Astrocyte (in vitro differentiated cells and primary cell): ENCODE results near the gene TMEM178B. TPM values are rescaled to one million over a fixed set of nuclear protein-coding genes. Genes with fewer than 3 reads are reported as not detected.
A peak's percentile ranks its signal among the peaks of the same experiment; 100 is the strongest.

Experiments used
- DNase-seq: peaks from one replicate; pipeline ENCODE4 v3.0.0-alpha.2; 2010; ENCODE audit warnings: low read depth
- FAIRE-seq: peaks from 2 replicates; lab custom pipeline; 2011; peaks lifted over from hg19 to GRCh38; lab: Jason Lieb, UNC
- H2AFZ ChIP-seq: 2 replicates; pipeline ENCODE4 v1.6.0; 2012; ENCODE audit warnings: low read depth, low read length, inconsistent platforms
- H3K27ac ChIP-seq: 2 replicates; pipeline ENCODE4 v1.5.1; 2011; ENCODE audit warnings: low read depth, low read length, inconsistent platforms
- H3K27me3 ChIP-seq: 2 replicates; pipeline ENCODE4 v1.6.0; 2011; ENCODE audit warnings: low read length, inconsistent platforms; ENCODE audit not compliant: insufficient read depth
- H3K36me3 ChIP-seq: 2 replicates; pipeline ENCODE4 v1.5.1; 2011; ENCODE audit warnings: low read length, inconsistent platforms; ENCODE audit not compliant: insufficient read depth
- H3K4me1 ChIP-seq: 2 replicates; pipeline ENCODE4 v1.5.1; 2011; ENCODE audit warnings: low read length, inconsistent platforms; ENCODE audit not compliant: insufficient read depth
- H3K4me2 ChIP-seq: 2 replicates; pipeline ENCODE4 v1.6.0; 2012; ENCODE audit warnings: low read length, inconsistent platforms
- H3K4me3 ChIP-seq: 2 replicates; pipeline ENCODE4 v1.5.1; 2011; ENCODE audit warnings: low read depth, mild to moderate bottlenecking, low read length, inconsistent platforms; ENCODE audit not compliant: insufficient read depth
- H3K79me2 ChIP-seq: 2 replicates; pipeline ENCODE4 v1.6.0; 2012; ENCODE audit warnings: mild to moderate bottlenecking, low read length, inconsistent platforms; ENCODE audit not compliant: insufficient read depth
- H3K9ac ChIP-seq: 2 replicates; pipeline ENCODE4 v1.6.0; 2012; ENCODE audit warnings: mild to moderate bottlenecking, low read length, inconsistent platforms
- H3K9me3 ChIP-seq: 2 replicates; pipeline ENCODE4 v1.5.1; 2012; ENCODE audit warnings: low read depth, mild to moderate bottlenecking, low read length, inconsistent platforms; ENCODE audit not compliant: insufficient read depth
- H4K20me1 ChIP-seq: 2 replicates; pipeline ENCODE4 v1.6.0; 2012; ENCODE audit warnings: low read length, inconsistent platforms; ENCODE audit not compliant: insufficient read depth
- H3K27ac Mint-ChIP-seq: one replicate; pipeline ENCODE4 v1.8.0; 2021; ENCODE audit warnings: mild to moderate bottlenecking, mixed read lengths; ENCODE audit not compliant: unreplicated experiment
- H3K27me3 Mint-ChIP-seq: one replicate; pipeline ENCODE4 v1.8.0; 2021; ENCODE audit warnings: low read depth, mixed read lengths; ENCODE audit not compliant: unreplicated experiment
- H3K36me3 Mint-ChIP-seq: one replicate; pipeline ENCODE4 v1.8.0; 2021; ENCODE audit warnings: low read depth, mixed read lengths; ENCODE audit not compliant: unreplicated experiment
- H3K4me1 Mint-ChIP-seq: one replicate; pipeline ENCODE4 v1.8.0; 2021; ENCODE audit warnings: low read depth, mixed read lengths; ENCODE audit not compliant: unreplicated experiment
- H3K4me3 Mint-ChIP-seq: one replicate; pipeline ENCODE4 v1.8.0; 2021; ENCODE audit warnings: mild to moderate bottlenecking, moderate library complexity, mixed read lengths; ENCODE audit not compliant: unreplicated experiment
- H3K9me3 Mint-ChIP-seq: one replicate; pipeline ENCODE4 v1.8.0; 2021; ENCODE audit warnings: mild to moderate bottlenecking, mixed read lengths; ENCODE audit not compliant: unreplicated experiment
- CTCF ChIP-seq: IDR thresholded peaks from 2 replicates; pipeline ENCODE4 v1.5.1; 2011; ENCODE audit warnings: low read depth, mild to moderate bottlenecking, inconsistent platforms, low read length, moderate library complexity; ENCODE audit not compliant: insufficient read depth
- EZH2 ChIP-seq: IDR thresholded peaks from 2 replicates; pipeline ENCODE4 v1.6.1; 2012; ENCODE audit warnings: mild to moderate bottlenecking, low read length, inconsistent platforms; ENCODE audit not compliant: insufficient read depth
- total RNA-seq: library from RNA; stranded (reverse); gene quantifications from 2 replicates; pipeline ENCODE4 v1.2.1, GENCODE V29; 2021

The TMEM178B gene
- total RNA-seq, 1 donor from 2014 or later, result 3.9 TPM

GRCh38 chr7:141074162-141074991 is 513 bp downstream of the TMEM178B start:
- H3K36me3 ChIP-seq, result no peaks in the 10 kb centered on the region
- no peaks in the 10 kb centered on the region for H4K20me1 ChIP-seq
- DNase-seq (no peak), FAIRE-seq (no peak)
- H2AFZ ChIP-seq, result peak overlapping the region; percentile 84
- Mint-ChIP-seq H3K4me3 (peak overlapping the region; percentile 81), H3K27me3 (peaks cover 37% of the 10 kb centered on the region), H3K36me3 (no peaks in the 10 kb centered on the region), H3K4me1 (peaks cover 3% of the 10 kb centered on the region), H3K9me3 (no peaks in the 10 kb centered on the region), H3K27ac (peak overlapping the region; percentile 24)
- H3K79me2 ChIP-seq, result no peaks in the 10 kb centered on the region
- H3K27me3 ChIP-seq, result peaks cover 37% of the 10 kb centered on the region
- peaks cover 6% of the 10 kb centered on the region for H3K4me1 ChIP-seq
- H3K4me2 ChIP-seq, result peak overlapping the region; percentile 90
- H3K27ac ChIP-seq, result no peak overlapping the region
- H3K9ac ChIP-seq, result no peak overlapping the region
- H3K9me3 ChIP-seq, result no peaks in the 10 kb centered on the region
- no peak for TF ChIP-seq CTCF
- TF ChIP-seq EZH2, result peak; percentile 39
- peak overlapping the region; percentile 58 for H3K4me3 ChIP-seq

GRCh38 chr7:141074997-141075396 is 1.1 kb downstream of the TMEM178B start:
- peaks cover 3% of the 10 kb centered on the region for H3K4me1 Mint-ChIP-seq
- H2AFZ ChIP-seq, result no peak overlapping the region
- H3K36me3 ChIP-seq, result no peaks in the 10 kb centered on the region
- H3K4me3 Mint-ChIP-seq, result peak overlapping the region; percentile 81
- no peaks in the 10 kb centered on the region for H3K79me2 ChIP-seq
- no peaks in the 10 kb centered on the region for H3K9me3 Mint-ChIP-seq
- peak overlapping the region; percentile 90 for H3K4me2 ChIP-seq
- H3K27ac ChIP-seq, result no peak overlapping the region
- no peaks in the 10 kb centered on the region for H4K20me1 ChIP-seq
- H3K27me3 ChIP-seq, result peaks cover 37% of the 10 kb centered on the region
- DNase-seq (no peak), FAIRE-seq (no peak)
- H3K27ac Mint-ChIP-seq, result peak overlapping the region; percentile 24
- H3K9me3 ChIP-seq, result no peaks in the 10 kb centered on the region
- no peaks in the 10 kb centered on the region for H3K36me3 Mint-ChIP-seq
- H3K27me3 Mint-ChIP-seq, result peaks cover 32% of the 10 kb centered on the region
- TF ChIP-seq CTCF (no peak), EZH2 (no peak)
- H3K4me1 ChIP-seq, result peaks cover 6% of the 10 kb centered on the region
- H3K4me3 ChIP-seq, result peak overlapping the region; percentile 58
- H3K9ac ChIP-seq, result no peak overlapping the region

DNA sequence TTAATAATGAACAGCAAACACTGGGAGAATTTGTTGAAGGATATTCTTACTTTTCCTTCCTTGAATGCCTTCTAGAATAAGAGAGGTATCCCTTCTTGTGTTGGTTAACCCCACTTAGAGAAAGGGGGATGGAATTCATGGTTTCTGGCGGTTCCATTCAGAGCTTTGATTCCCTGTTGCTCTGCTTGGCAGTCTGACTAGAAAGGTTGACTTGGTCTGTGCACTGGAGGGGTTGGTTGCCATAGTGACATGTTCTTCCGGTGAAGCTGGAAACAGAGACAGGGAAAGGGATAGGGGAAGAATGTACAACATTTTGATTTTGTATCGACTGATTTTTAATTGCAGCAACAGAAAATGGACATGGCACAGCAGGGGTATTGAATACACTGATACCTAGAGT is 2.5 kb downstream of the TMEM178B start:
- H3K4me2 ChIP-seq, result no peak overlapping the region

More for the DNA sequence above, 2.5 kb downstream of the TMEM178B start:
- Histone ChIP-seq H3K9ac (no peak overlapping the region), H2AFZ (no peak overlapping the region), H3K79me2 (no peaks in the 10 kb centered on the region), H4K20me1 (no peaks in the 10 kb centered on the region), H3K36me3 (no peaks in the 10 kb centered on the region), H3K4me3 (no peak overlapping the region), H3K4me1 (peaks cover 6% of the 10 kb centered on the region), H3K27me3 (peaks cover 26% of the 10 kb centered on the region), H3K27ac (no peak overlapping the region), H3K9me3 (no peaks in the 10 kb centered on the region)
- no peaks in the 10 kb centered on the region for H3K9me3 Mint-ChIP-seq
- peaks cover 21% of the 10 kb centered on the region for H3K27me3 Mint-ChIP-seq
- H3K4me1 Mint-ChIP-seq, result peaks cover 3% of the 10 kb centered on the region
- FAIRE-seq (no peak), DNase-seq (no peak)
- H3K27ac Mint-ChIP-seq, result no peak overlapping the region
- no peak overlapping the region for H3K4me3 Mint-ChIP-seq
- TF ChIP-seq EZH2 (no peak), CTCF (no peak)
- no peaks in the 10 kb centered on the region for H3K36me3 Mint-ChIP-seq
